Mucosa of descending colon (tissue), 3 donors: ENCODE data around the gene RHEB. TPM values are rescaled to one million over a fixed set of nuclear protein-coding genes. Genes with fewer than 3 reads are reported as not detected.

Experiments
- ATAC-seq: fragments of 200-7000 bp; cut with Tn5 transposase; one replicate; pipeline ENCODE4 v1.9.1; 2020; ENCODE audit warnings: mild to moderate bottlenecking, moderate library complexity
- DNase-seq, 3 donors: peaks; one replicate each; pipeline ENCODE4 v3.0.0-alpha.2; 2020
- H3K36me3 ChIP-seq: fragments of 200-600 bp; one replicate; pipeline ENCODE4 v1.8.0; 2021; ENCODE audit warnings: low read depth, mild to moderate bottlenecking
- H3K4me1 ChIP-seq: fragments of 200-600 bp; one replicate; pipeline ENCODE4 v1.8.0; 2021; ENCODE audit warnings: low read depth, mild to moderate bottlenecking
- H3K4me3 ChIP-seq: fragments of 200-600 bp; one replicate; pipeline ENCODE4 v1.8.0; 2021; ENCODE audit warnings: mild to moderate bottlenecking
- H3K9me3 ChIP-seq: fragments of 200-600 bp; one replicate; pipeline ENCODE4 v1.8.0; 2021; ENCODE audit warnings: mild to moderate bottlenecking
- intact Hi-C, 2 donors: fragments of 100-400 bp; cut with DNase I in 1 of 2; cut with micrococcal nuclease in 1 of 2; formaldehyde crosslinking; loops; one replicate each; pipeline versions ENCODE4 v1.11.0 to v1.11.1; 2022; cut with DNase I, micrococcal nuclease
- total RNA-seq, 3 donors: library from RNA; stranded (reverse); fragmentation: NEBNext Ultra II Directional in 2 of 3; extraction: Animal tissue kit (Norgen Biotek cat#: 25700) in 2 of 3; gene quantifications; one replicate each; pipeline versions ENCODE4 v1.2.1 to v1.2.4, GENCODE V29; 2021 to 2023
- TF ChIP-seq, protein P1 (sequence below): fragments of 200-600 bp; IDR thresholded peaks from one replicate; pipeline ENCODE4 v1.8.0; 2022; ENCODE audit warnings: antibody characterized with exemption, mild to moderate bottlenecking
- donor health status: DM: no; HTN: no; CAD: no; lungs with moderate emphysema.
- donor health status: DM: no; HTN: no; CAD: no.
- donor health status: DM: no; HTN: yes; CAD: no.

RHEB gene
- total RNA-seq, 3 donors from 2014 or later = 40.3 to 114 (median 73.5) TPM

DNA sequence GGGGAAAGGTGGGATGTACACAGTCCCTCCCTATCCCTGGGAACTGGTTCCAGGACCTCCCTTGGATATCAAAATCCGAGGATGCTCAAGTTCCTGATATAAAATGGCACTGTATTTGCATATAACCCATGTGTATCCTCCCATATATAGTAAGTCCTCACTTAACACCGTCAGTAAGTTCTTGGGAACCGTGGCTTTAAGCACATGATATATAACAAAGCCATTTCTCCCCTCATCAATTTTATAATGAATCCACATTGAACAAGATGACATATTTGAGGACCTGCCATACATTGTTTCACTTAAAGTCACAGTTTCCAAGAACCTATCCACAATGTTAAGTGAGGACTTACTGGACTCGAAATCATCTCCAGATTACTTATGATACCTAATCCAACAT lies 85.1 kb downstream of the RHEB start:
- DNase-seq (no peak), ATAC-seq (no peak)
- peaks cover under 1% of the 10 kb centered on the region for H3K4me1 ChIP-seq
- intact Hi-C loops = no loop called here
- H3K36me3 ChIP-seq = no peaks in the 10 kb centered on the region
- H3K4me3 ChIP-seq = no peak overlapping the region
- TF ChIP-seq, protein P1, sequence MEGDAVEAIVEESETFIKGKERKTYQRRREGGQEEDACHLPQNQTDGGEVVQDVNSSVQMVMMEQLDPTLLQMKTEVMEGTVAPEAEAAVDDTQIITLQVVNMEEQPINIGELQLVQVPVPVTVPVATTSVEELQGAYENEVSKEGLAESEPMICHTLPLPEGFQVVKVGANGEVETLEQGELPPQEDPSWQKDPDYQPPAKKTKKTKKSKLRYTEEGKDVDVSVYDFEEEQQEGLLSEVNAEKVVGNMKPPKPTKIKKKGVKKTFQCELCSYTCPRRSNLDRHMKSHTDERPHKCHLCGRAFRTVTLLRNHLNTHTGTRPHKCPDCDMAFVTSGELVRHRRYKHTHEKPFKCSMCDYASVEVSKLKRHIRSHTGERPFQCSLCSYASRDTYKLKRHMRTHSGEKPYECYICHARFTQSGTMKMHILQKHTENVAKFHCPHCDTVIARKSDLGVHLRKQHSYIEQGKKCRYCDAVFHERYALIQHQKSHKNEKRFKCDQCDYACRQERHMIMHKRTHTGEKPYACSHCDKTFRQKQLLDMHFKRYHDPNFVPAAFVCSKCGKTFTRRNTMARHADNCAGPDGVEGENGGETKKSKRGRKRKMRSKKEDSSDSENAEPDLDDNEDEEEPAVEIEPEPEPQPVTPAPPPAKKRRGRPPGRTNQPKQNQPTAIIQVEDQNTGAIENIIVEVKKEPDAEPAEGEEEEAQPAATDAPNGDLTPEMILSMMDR = no peak
- no peaks in the 10 kb centered on the region for H3K9me3 ChIP-seq

GRCh38 chr7:151433721-151434400 lies 85.8 kb downstream of the RHEB start:
- intact Hi-C loops = no loop called here
- TF ChIP-seq, protein P1 = no peak
- Histone ChIP-seq H3K4me1 (no peaks in the 10 kb centered on the region), H3K9me3 (no peaks in the 10 kb centered on the region), H3K36me3 (no peaks in the 10 kb centered on the region), H3K4me3 (no peak overlapping the region)
- no peak for ATAC-seq
- DNase-seq = no peak

- no peak overlapping the region for H3K4me3 ChIP-seq
- intact Hi-C loops = no loop called here
- H3K36me3 ChIP-seq = no peaks in the 10 kb centered on the region
- no peaks in the 10 kb centered on the region for H3K9me3 ChIP-seq
- peak; percentile 26 for ATAC-seq
- no peaks in the 10 kb centered on the region for H3K4me1 ChIP-seq
- no peak for DNase-seq
- TF ChIP-seq, protein P1 = no peak
These were observed 86.8 kb downstream of the RHEB start for GRCh38 chr7:151432658-151433521.

DNA sequence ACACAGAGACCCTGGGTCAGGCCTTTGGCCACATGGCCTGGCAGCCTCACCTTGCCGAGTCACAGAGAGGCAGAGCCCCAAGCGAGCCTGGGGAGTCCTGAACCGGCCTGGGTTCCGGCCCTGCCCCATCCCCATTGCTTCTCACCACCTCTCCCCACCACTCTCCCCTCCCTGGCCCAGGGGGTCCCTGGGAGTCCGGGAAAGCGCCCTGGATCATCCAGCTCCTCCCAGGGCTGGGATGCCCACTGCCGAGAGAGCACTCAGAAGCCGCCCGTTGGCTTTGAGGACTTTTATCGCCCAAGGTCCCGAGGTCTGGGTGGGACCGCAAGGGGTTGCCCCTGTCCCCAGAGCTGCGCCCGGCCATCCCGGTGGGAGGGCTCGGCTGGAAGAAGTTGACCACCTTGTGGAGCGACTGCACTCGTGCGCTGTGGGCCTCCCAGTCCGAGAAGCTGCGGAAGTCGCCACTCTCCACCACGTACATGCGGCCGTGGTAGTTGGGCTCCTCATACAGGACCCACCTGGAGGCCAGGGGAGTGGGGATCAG lies 87.9 kb downstream of the RHEB start:
- Histone ChIP-seq H3K4me3 (no peak overlapping the region), H3K9me3 (no peaks in the 10 kb centered on the region), H3K4me1 (peaks cover under 1% of the 10 kb centered on the region), H3K36me3 (no peaks in the 10 kb centered on the region)
- intact Hi-C loops = no loop called here
- TF ChIP-seq, protein P1 = no peak
- ATAC-seq (no peak), DNase-seq (no peak)

DNA sequence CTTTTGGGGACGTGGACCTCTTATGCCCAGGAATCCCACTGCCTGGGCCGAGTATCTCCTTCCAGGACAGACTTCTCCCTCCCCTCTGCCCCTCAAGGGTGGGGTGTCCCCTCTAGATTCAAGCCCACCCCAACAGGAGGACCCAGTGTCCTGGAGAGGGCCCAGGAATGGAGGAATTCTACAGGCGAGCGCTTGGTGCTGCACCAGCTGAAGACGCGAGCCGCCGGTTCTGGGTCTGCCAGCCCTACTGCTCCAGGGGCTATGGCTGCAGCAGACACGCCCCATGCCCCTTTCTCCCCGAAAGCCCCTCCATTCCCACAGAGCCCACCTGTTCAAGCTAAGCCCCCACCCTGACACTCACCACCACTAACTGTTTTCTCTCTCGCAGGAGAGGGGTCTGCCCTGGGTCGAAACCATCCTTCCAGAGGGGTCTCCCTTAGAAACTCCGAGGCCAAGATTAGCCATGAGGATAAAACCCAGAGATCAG lies 88.4 kb downstream of the RHEB start:
- peaks cover 4% of the 10 kb centered on the region for H3K4me1 ChIP-seq
- TF ChIP-seq, protein P1 = no peak
- no peaks in the 10 kb centered on the region for H3K36me3 ChIP-seq
- no peak overlapping the region for H3K4me3 ChIP-seq
- DNase-seq (no peak), ATAC-seq (no peak)
- no peaks in the 10 kb centered on the region for H3K9me3 ChIP-seq
- intact Hi-C loops = no loop called here
